Coronary artery (tissue), 2 donors: ENCODE results near the gene YPEL3.
"Not testable (repeated sequence)": the region's sequence is repeated elsewhere in the genome, so short reads cannot be mapped to it uniquely, and the experiment has no call there.

Source experiments
- DNase-seq: peaks from one replicate; pipeline ENCODE4 v3.0.0-alpha.2; 2017; ENCODE audit warnings: low spot score
- H3K27ac ChIP-seq, 2 donors: fragments of 200-600 bp; sonication (generic); one replicate each; pipeline ENCODE4 v1.5.1; 2016 to 2019
- H3K4me3 ChIP-seq: fragments of 200-600 bp; sonication (generic); 2 replicates; pipeline ENCODE4 v1.5.1; 2016; ENCODE audit warnings: mild to moderate bottlenecking, moderate library complexity
- CTCF ChIP-seq: fragments of 200-600 bp; sonication (generic); IDR thresholded peaks from one replicate; pipeline ENCODE4 v1.5.1; 2019; ENCODE audit warnings: antibody characterized with exemption

The YPEL3 gene

GRCh38 chr16:30127993-30128392, 32.0 kb upstream of the YPEL3 start:
- no peak overlapping the region for H3K27ac ChIP-seq
- no peak overlapping the region for H3K4me3 ChIP-seq
- TF ChIP-seq CTCF: no peak
- DNase-seq: no peak

DNA sequence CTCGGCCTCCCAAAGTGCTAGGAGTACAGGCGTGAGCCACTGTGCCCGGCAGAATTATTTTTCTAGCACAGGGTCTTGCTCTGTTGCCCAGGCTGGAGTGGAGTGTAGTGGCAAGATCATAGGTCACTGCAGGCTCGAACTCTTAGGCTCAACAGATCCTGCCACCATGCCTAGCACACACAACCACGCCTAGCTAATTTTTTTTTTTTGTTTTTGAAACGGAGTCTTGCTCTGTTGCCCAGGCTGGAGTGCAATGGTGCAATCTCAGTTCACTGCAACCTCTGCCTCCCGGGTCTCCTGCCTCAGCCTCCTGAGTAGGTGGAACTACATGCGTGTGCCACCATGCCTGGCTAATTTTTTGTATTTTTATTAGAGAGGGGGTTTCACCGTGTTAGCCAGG, 29.7 kb upstream of the YPEL3 start:
- H3K4me3 ChIP-seq, H3K27ac ChIP-seq, DNase-seq: not testable (repeated sequence)

DNA sequence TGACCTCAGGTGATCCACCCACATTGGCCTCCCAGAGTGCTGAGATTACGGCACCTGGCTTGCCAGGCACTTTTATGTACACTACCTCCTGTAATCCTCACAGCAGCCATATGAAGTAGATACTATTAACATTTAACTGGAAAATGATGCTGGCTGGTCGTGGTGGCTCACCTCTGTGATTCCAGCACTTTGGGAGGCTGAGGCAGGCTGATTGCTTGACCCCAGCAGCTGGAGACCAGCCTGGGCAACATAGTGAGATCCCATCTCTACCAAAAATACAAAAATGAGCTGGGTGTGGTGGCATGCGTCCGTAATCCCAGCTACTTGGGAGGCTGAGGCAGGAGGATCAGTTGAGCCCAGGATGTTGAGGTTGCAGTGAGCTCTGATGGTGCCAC, 29.0 kb upstream of the YPEL3 start:
- Histone ChIP-seq H3K4me3 (no peak overlapping the region), H3K27ac (peak overlapping the region; percentile 52 to 97)
- no peak for DNase-seq
- no peak for TF ChIP-seq CTCF

GRCh38 chr16:30122604-30123160, 26.7 kb upstream of the YPEL3 start:
- peak overlapping the region; percentile 64 to 97 for H3K27ac ChIP-seq
- H3K4me3 ChIP-seq: peak overlapping the region; percentile 92
- TF ChIP-seq CTCF: no peak
- DNase-seq: peak; percentile 81

- Histone ChIP-seq H3K27ac (peak overlapping the region; percentile 64 to 97), H3K4me3 (peak overlapping the region; percentile 92)
- peak; percentile 81 for DNase-seq
- TF ChIP-seq CTCF: no peak
Measured at GRCh38 chr16:30121741-30122571, 25.9 kb upstream of the YPEL3 start.

GRCh38 chr16:30120340-30121105, 24.5 kb upstream of the YPEL3 start:
- H3K27ac ChIP-seq: peak overlapping the region in 1 of 2 donors; percentile 97
- no peak for DNase-seq
- H3K4me3 ChIP-seq: no peak overlapping the region
- TF ChIP-seq CTCF: no peak

DNA sequence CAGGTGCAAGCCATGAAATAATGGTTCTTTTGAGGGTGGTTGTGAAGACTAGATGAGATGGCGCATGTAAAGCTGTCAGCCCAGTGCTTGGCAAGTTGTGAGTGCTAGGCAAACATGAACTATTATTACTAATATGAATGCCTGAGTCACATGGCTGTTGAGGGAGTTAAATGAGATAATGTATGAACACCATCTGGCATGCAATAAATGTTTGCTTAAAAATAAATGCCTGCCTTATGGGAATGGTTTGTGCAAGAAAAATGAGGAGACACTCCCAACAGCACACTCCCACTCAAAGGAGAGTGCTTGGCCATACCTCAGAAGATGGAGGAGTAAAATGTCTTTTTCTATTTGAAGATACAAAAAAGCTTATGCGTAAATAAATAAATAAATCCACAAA, 23.4 kb upstream of the YPEL3 start:
- no peak for DNase-seq
- Histone ChIP-seq H3K4me3 (no peak overlapping the region), H3K27ac (no peak overlapping the region)
- TF ChIP-seq CTCF: no peak
